HCT116 (cell line): ENCODE results near the gene RALGAPA1. TPM values are rescaled to one million over a fixed set of nuclear protein-coding genes. Genes with fewer than 3 reads are reported as not detected.

Experiments
- ATAC-seq: fragments of 200-7000 bp; cut with Tn5 transposase; 2 replicates; pipeline ENCODE4 v1.9.1; 2020; ENCODE audit warnings: mild to moderate bottlenecking, moderate library complexity
- BruUV-seq: library from RNA; stranded (reverse); fragments of 400-500 nt; replicated peaks from 2 replicates; lab custom pipeline; 2021; lab: Mats Ljungman, UMichigan
- CTCF ChIA-PET: fragments of 300-600 bp; sonication (Branson Sonifier 250); formaldehyde crosslinking; loops from one replicate; lab custom pipeline; 2021; ENCODE audit warnings: antibody characterized with exemption; lab: Charles Lee
- POLR2A ChIA-PET: fragments of 300-600, 350-600 bp; sonication (Branson Sonifier 250); formaldehyde crosslinking; loops from one replicate; lab custom pipeline; 2021; ENCODE audit warnings: antibody characterized with exemption; lab: Charles Lee
- RAD21 ChIA-PET, 2 experiments: fragments of 300-600 bp; sonication (Branson Sonifier 250); formaldehyde crosslinking; loops; one replicate each; lab custom pipeline; 2023; ENCODE audit warnings: low total read pairs in 2 of 2; ENCODE audit not compliant: uncharacterized antibody in 2 of 2, unreplicated experiment in 2 of 2, low non-redundant PET in 1 of 2; lab: Charles Lee
- DNase-seq: peaks from one replicate; pipeline ENCODE4 v3.0.0-alpha.2; 2010; ENCODE audit warnings: low read depth, low spot score
- H2AFZ ChIP-seq: fragments of 200-600 bp; shearing (Covaris generic), sonication (generic); 2 replicates; pipeline ENCODE4 v1.6.1; 2017; ENCODE audit warnings: low read depth, mixed run types, mixed read lengths, antibody characterized with exemption, low read length; ENCODE audit not compliant: poor library complexity, severe bottlenecking
- H3K27ac ChIP-seq: 2 replicates; pipeline ENCODE4 v1.5.1; 2012; ENCODE audit warnings: low read depth, low read length
- H3K27me3 ChIP-seq: fragments of 200-600 bp; sonication (generic); 2 replicates; pipeline ENCODE4 v1.6.1; 2016; ENCODE audit warnings: mixed run types, low read length, mixed read lengths; ENCODE audit not compliant: insufficient read depth
- H3K36me3 ChIP-seq, 2 experiments: fragments of 200-500 bp in 1 of 2; fragments of 200-600 bp in 1 of 2; sonication (Bioruptor generic) in 1 of 2; sonication (generic) in 1 of 2; 2 replicates each; pipeline versions ENCODE4 v1.5.1 to v1.6.1; 2014 to 2016; ENCODE audit warnings: low read length in 2 of 2, inconsistent platforms in 1 of 2, mixed read lengths in 1 of 2, mixed run types in 1 of 2; ENCODE audit not compliant: insufficient read depth in 2 of 2, control insufficient read depth in 1 of 2
- H3K4me1 ChIP-seq, 2 experiments: fragments of 200-600 bp in 1 of 2; sonication (generic) in 1 of 2; 2 replicates each; pipeline versions ENCODE4 v1.5.1 to v1.6.1; 2012 to 2017; ENCODE audit warnings: low read length in 2 of 2, inconsistent platforms in 1 of 2, mild to moderate bottlenecking in 1 of 2, mixed read lengths in 1 of 2, mixed run types in 1 of 2, moderate library complexity in 1 of 2; ENCODE audit not compliant: insufficient read depth in 2 of 2, control insufficient read depth in 1 of 2
- H3K4me2 ChIP-seq: fragments of 200-600 bp; sonication (generic); 2 replicates; pipeline ENCODE4 v1.6.1; 2017; ENCODE audit warnings: mixed run types, low read length, mixed read lengths
- H3K4me3 ChIP-seq, 2 experiments: fragments of 200-600 bp in 1 of 2; sonication (generic) in 1 of 2; replicated peaks in 1 of 2; 2 replicates each; pipeline ENCODE4 v1.5.1; 2011 to 2016; ENCODE audit warnings: low read length in 2 of 2, control low read depth in 1 of 2, low read depth in 1 of 2, mild to moderate bottlenecking in 1 of 2, mixed read lengths in 1 of 2, mixed run types in 1 of 2
- H3K79me2 ChIP-seq: fragments of 200-600 bp; sonication (generic); 2 replicates; pipeline ENCODE4 v1.6.1; 2017; ENCODE audit warnings: mild to moderate bottlenecking, mixed run types, low read length, moderate library complexity, mixed read lengths; ENCODE audit not compliant: insufficient read depth
- H3K9ac ChIP-seq: fragments of 200-600 bp; sonication (generic); 2 replicates; pipeline ENCODE4 v1.6.1; 2016; ENCODE audit warnings: low read length, mixed read lengths
- H3K9me2 ChIP-seq: fragments of 200-600 bp; sonication (generic), shearing (Covaris generic); 2 replicates; pipeline ENCODE4 v1.6.1; 2017; ENCODE audit warnings: mixed run types, mild to moderate bottlenecking, moderate library complexity; ENCODE audit not compliant: insufficient read depth
- H3K9me3 ChIP-seq, 2 experiments: fragments of 200-500 bp in 1 of 2; fragments of 200-600 bp in 1 of 2; sonication (Bioruptor generic) in 1 of 2; sonication (generic) in 1 of 2; 2 replicates each; pipeline ENCODE4 v1.6.1; 2014 to 2017; ENCODE audit warnings: low read length in 2 of 2, mixed read lengths in 2 of 2, inconsistent platforms in 1 of 2, low read depth in 1 of 2, mild to moderate bottlenecking in 1 of 2, mixed run types in 1 of 2, moderate library complexity in 1 of 2; ENCODE audit not compliant: control insufficient read depth in 1 of 2, insufficient read depth in 1 of 2
- H4K20me1 ChIP-seq: fragments of 200-600 bp; sonication (generic), shearing (Covaris generic); 2 replicates; pipeline ENCODE4 v1.6.1; 2017; ENCODE audit warnings: mixed run types, mild to moderate bottlenecking, moderate library complexity; ENCODE audit not compliant: insufficient read depth
- CEBPB ChIP-seq: IDR thresholded peaks from 2 replicates; pipeline ENCODE4 v1.6.1; 2012; ENCODE audit warnings: low read depth
- EGR1 ChIP-seq: IDR thresholded peaks from 2 replicates; pipeline ENCODE4 v1.6.1; 2012; ENCODE audit warnings: low read depth
- ELF1 ChIP-seq: IDR thresholded peaks from 2 replicates; pipeline ENCODE4 v1.6.1; 2012; ENCODE audit warnings: low read depth, borderline replicate concordance
- EZH2 ChIP-seq: fragments of 200-600 bp; sonication (generic); IDR thresholded peaks from 2 replicates; pipeline ENCODE4 v1.6.1; 2017; ENCODE audit warnings: antibody characterized with exemption, mixed run types
- EZH2phosphoT487 ChIP-seq: fragments of 200-600 bp; IDR thresholded peaks from 2 replicates; pipeline ENCODE4 v1.6.1; 2018; ENCODE audit warnings: antibody characterized with exemption, borderline replicate concordance
- FOSL1 ChIP-seq: IDR thresholded peaks from 2 replicates; pipeline ENCODE4 v1.6.1; 2012; ENCODE audit warnings: low read depth
- POLR2A ChIP-seq: IDR thresholded peaks from 2 replicates; pipeline ENCODE4 v1.7.0; 2011; ENCODE audit warnings: borderline replicate concordance; ENCODE audit not compliant: insufficient read depth, insufficient read length; ENCODE audit errors: extremely low read depth
- POLR2AphosphoS5 ChIP-seq: IDR thresholded peaks from 2 replicates; pipeline ENCODE4 v1.6.1; 2011; ENCODE audit warnings: mild to moderate bottlenecking, low read depth, low read length, moderate library complexity
- RAD21 ChIP-seq: IDR thresholded peaks from 2 replicates; pipeline ENCODE4 v1.6.1; 2012; ENCODE audit warnings: low read depth, mild to moderate bottlenecking
- SIN3A ChIP-seq: IDR thresholded peaks from 2 replicates; pipeline ENCODE4 v1.6.1; 2012; ENCODE audit warnings: low read depth
- SP1 ChIP-seq: IDR thresholded peaks from 2 replicates; pipeline ENCODE4 v1.6.1; 2012; ENCODE audit warnings: low read depth
- SRF ChIP-seq: IDR thresholded peaks from 2 replicates; pipeline ENCODE4 v1.6.1; 2012; ENCODE audit warnings: low read depth
- TCF7L2 ChIP-seq: IDR thresholded peaks from 2 replicates; pipeline ENCODE4 v1.7.0; 2011; ENCODE audit warnings: borderline replicate concordance, inconsistent platforms; ENCODE audit not compliant: insufficient read depth, insufficient read length; ENCODE audit errors: extremely low read depth
- YY1 ChIP-seq: IDR thresholded peaks from 2 replicates; pipeline ENCODE4 v1.6.1; 2011; ENCODE audit warnings: low read length, low read depth, moderate library complexity, mild to moderate bottlenecking; ENCODE audit not compliant: insufficient replicate concordance; ENCODE audit errors: extremely low read depth
- ZFX ChIP-seq: fragments of 450-650 bp; IDR thresholded peaks from 2 replicates; pipeline ENCODE4 v1.6.1; 2017
- ZNF274 ChIP-seq: fragments of 200-500 bp; sonication (Bioruptor generic); IDR thresholded peaks from 2 replicates; pipeline ENCODE4 v1.6.1; 2014; ENCODE audit warnings: mild to moderate bottlenecking, low read depth, low read length, inconsistent platforms
- intact Hi-C: fragments of 100-400 bp; cut with micrococcal nuclease; formaldehyde crosslinking; loops from 2 replicates; pipeline ENCODE4 v1.10.0; 2022
- total RNA-seq: library from RNA; stranded (reverse); gene quantifications from one replicate; pipeline ENCODE4 v1.2.1, GENCODE V29; 2021; ENCODE audit not compliant: unreplicated experiment
- TF ChIP-seq, protein P1 (sequence below): IDR thresholded peaks from 2 replicates; pipeline ENCODE4 v1.6.1; 2012
- TF ChIP-seq, protein P2 (sequence below): IDR thresholded peaks from 2 replicates; pipeline ENCODE4 v1.6.1; 2012
- TF ChIP-seq, protein P3 (sequence below): IDR thresholded peaks from 2 replicates; pipeline ENCODE4 v1.6.1; 2011; ENCODE audit warnings: mild to moderate bottlenecking, low read length, moderate library complexity; ENCODE audit not compliant: insufficient replicate concordance; ENCODE audit errors: extremely low read depth

The RALGAPA1 gene
- total RNA-seq, 1 experiment from 2014 or later = 29.3 TPM

DNA sequence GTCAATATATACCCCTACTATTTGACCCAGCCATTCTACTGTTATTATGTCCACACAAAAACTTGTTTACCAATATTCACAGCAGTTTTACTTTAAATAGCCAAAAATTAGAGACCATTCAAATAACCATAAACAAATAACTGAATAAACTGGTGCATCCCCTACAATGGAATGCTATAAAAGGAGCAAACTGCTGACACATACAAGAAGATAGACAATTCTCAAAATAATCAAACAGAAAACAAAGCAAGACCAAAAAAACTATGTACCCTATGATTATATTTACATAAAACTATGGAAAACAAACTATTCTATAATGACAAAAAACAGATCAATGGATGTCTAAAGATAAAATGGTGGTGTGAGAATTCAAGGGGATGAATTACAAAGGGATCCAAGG is 54.4 kb downstream of the RALGAPA1 start:
- intact Hi-C loops = no loop called here
- DNase-seq = no peak
- no TSS peak for BruUV-seq
- CTCF ChIA-PET = interaction anchor here (0.9 to 1.3 kb wide), 2 partner anchors 64 to 316 kb away, joined by 3 to 4 read pairs; no protein-coding TSS in a partner anchor
- Histone ChIP-seq H3K4me3 (no peak overlapping the region), H3K79me2 (no peaks in the 10 kb centered on the region), H3K27ac (no peak overlapping the region), H3K36me3 (peaks cover 4 to 10% of the 10 kb centered on the region in 2 experiments; a peak in 3 of 4 replicates), H3K27me3 (no peaks in the 10 kb centered on the region), H3K4me1 (no peaks in the 10 kb centered on the region), H3K9me2 (no peaks in the 10 kb centered on the region), H2AFZ (no peak overlapping the region), H4K20me1 (no peaks in the 10 kb centered on the region), H3K4me2 (no peak overlapping the region), H3K9ac (no peak overlapping the region), H3K9me3 (no peaks in the 10 kb centered on the region)
- no peak for ATAC-seq
- TF ChIP-seq SIN3A (no peak), RAD21 (no peak), TCF7L2 (no peak), ZFX (no peak), POLR2AphosphoS5 (no peak), POLR2A (no peak), EZH2phosphoT487 (no peak), ELF1 (no peak), EGR1 (no peak)
- TF ChIP-seq, protein P1, sequence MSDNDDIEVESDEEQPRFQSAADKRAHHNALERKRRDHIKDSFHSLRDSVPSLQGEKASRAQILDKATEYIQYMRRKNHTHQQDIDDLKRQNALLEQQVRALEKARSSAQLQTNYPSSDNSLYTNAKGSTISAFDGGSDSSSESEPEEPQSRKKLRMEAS = no peak
- POLR2A ChIA-PET = no interaction called here
- RAD21 ChIA-PET = no interaction called here

DNA sequence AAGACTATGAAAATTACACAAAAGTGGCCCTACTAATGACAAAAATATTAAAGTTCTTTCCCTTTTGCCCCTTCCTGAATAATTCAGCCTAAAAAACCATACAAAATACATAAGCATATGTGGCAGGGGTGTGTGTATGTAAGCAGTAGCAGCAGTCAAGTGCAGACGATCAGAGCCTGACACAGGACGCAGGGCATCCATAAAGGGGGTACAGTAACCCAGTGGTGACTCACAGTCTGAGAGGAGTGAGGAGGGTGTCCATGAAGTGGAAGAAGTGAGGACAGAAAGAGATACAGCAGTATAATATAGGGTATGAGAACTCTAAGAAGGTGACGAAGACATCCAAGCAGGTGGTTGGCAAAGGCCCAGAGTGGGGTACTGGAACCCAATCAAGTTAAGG is 56.7 kb downstream of the RALGAPA1 start:
- CTCF ChIA-PET = no interaction called here
- ATAC-seq = no peak
- Histone ChIP-seq H3K36me3 (peaks cover 4 to 10% of the 10 kb centered on the region in 2 experiments; a peak in 3 of 4 replicates), H3K4me3 (no peak overlapping the region), H3K9me3 (no peaks in the 10 kb centered on the region), H2AFZ (no peak overlapping the region), H3K27ac (no peak overlapping the region), H3K4me2 (no peak overlapping the region), H3K27me3 (no peaks in the 10 kb centered on the region), H3K4me1 (no peaks in the 10 kb centered on the region), H4K20me1 (no peaks in the 10 kb centered on the region), H3K79me2 (no peaks in the 10 kb centered on the region), H3K9ac (no peak overlapping the region), H3K9me2 (no peaks in the 10 kb centered on the region)
- no peak for DNase-seq
- intact Hi-C loops = no loop called here
- POLR2A ChIA-PET = no interaction called here
- BruUV-seq = no TSS peak
- RAD21 ChIA-PET = no interaction called here
- TF ChIP-seq RAD21 (no peak), CEBPB (no peak), SIN3A (no peak), EZH2 (no peak), EZH2phosphoT487 (no peak), TCF7L2 (no peak), POLR2A (no peak), FOSL1 (no peak), SRF (no peak), ZFX (no peak), YY1 (no peak), SP1 (no peak), ZNF274 (no peak)
- TF ChIP-seq, protein P1 = no peak
- TF ChIP-seq, protein P2, sequence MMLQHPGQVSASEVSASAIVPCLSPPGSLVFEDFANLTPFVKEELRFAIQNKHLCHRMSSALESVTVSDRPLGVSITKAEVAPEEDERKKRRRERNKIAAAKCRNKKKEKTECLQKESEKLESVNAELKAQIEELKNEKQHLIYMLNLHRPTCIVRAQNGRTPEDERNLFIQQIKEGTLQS = no peak
- TF ChIP-seq, protein P3, sequence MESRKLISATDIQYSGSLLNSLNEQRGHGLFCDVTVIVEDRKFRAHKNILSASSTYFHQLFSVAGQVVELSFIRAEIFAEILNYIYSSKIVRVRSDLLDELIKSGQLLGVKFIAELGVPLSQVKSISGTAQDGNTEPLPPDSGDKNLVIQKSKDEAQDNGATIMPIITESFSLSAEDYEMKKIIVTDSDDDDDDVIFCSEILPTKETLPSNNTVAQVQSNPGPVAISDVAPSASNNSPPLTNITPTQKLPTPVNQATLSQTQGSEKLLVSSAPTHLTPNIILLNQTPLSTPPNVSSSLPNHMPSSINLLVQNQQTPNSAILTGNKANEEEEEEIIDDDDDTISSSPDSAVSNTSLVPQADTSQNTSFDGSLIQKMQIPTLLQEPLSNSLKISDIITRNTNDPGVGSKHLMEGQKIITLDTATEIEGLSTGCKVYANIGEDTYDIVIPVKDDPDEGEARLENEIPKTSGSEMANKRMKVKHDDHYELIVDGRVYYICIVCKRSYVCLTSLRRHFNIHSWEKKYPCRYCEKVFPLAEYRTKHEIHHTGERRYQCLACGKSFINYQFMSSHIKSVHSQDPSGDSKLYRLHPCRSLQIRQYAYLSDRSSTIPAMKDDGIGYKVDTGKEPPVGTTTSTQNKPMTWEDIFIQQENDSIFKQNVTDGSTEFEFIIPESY = no peak
